CD4-positive, alpha-beta T cell (primary cell): ENCODE results near the gene CACNA1B. TPM values are rescaled to one million over a fixed set of nuclear protein-coding genes. Genes with fewer than 3 reads are reported as not detected.
"Not testable (repeated sequence)": the region's sequence is repeated elsewhere in the genome, so short reads cannot be mapped to it uniquely, and the experiment has no call there.

Source experiments
- ATAC-seq: fragments of 200-7000 bp; cut with Tn5 transposase; one replicate; pipeline ENCODE4 v1.10.0; 2022; ENCODE audit warnings: mild to moderate bottlenecking; ENCODE audit not compliant: poor library complexity
- CTCF ChIA-PET: fragments of 350-600 bp; sonication (Branson Sonifier 250); formaldehyde crosslinking; loops from one replicate; lab custom pipeline; 2021; ENCODE audit warnings: antibody characterized with exemption, inconsistent platforms; lab: Charles Lee
- POLR2A ChIA-PET: fragments of 350-600 bp; sonication (Branson Sonifier 250); formaldehyde crosslinking; loops from one replicate; lab custom pipeline; 2021; ENCODE audit warnings: antibody characterized with exemption, inconsistent platforms; lab: Charles Lee
- DNase-seq, 14 experiments: peaks; one replicate each; pipeline ENCODE4 v3.0.0-alpha.2; 2013 to 2020; ENCODE audit warnings: mixed read lengths in 2 of 14
- H3K27ac ChIP-seq, 2 donors: one replicate each; pipeline versions ENCODE4 v1.5.1 to v1.7.0; 2013; ENCODE audit warnings: low read length in 2 of 2, low read depth in 1 of 2, mild to moderate bottlenecking in 1 of 2
- H3K27me3 ChIP-seq, 2 experiments: 1 replicate in 1 of 2; 2 replicates in 1 of 2; pipeline versions ENCODE4 v1.6.1 to v1.7.0; 2013; ENCODE audit warnings: low read length in 2 of 2, control low read depth in 1 of 2, mild to moderate bottlenecking in 1 of 2, moderate library complexity in 1 of 2; ENCODE audit not compliant: insufficient read depth in 2 of 2, control insufficient read depth in 1 of 2
- H3K36me3 ChIP-seq: one replicate; pipeline ENCODE4 v1.6.1; 2013; ENCODE audit warnings: low read length, control low read depth; ENCODE audit not compliant: insufficient read depth
- H3K4me1 ChIP-seq: one replicate; pipeline ENCODE4 v1.6.1; 2013; ENCODE audit warnings: low read length, control low read depth; ENCODE audit not compliant: insufficient read depth
- H3K4me3 ChIP-seq: one replicate; pipeline ENCODE4 v1.5.1; 2013; ENCODE audit warnings: mild to moderate bottlenecking, low read length, moderate library complexity
- H3K9me3 ChIP-seq, 2 experiments: 1 replicate in 1 of 2; 2 replicates in 1 of 2; pipeline versions ENCODE4 v1.6.1 to v1.7.0; 2013; ENCODE audit warnings: low read length in 2 of 2, mild to moderate bottlenecking in 2 of 2, control low read depth in 1 of 2, moderate library complexity in 1 of 2; ENCODE audit not compliant: control insufficient read depth in 1 of 2, insufficient read depth in 1 of 2
- H3K27ac Mint-ChIP-seq: one replicate; pipeline ENCODE4 v1.8.0; 2020; ENCODE audit warnings: mixed read lengths
- H3K27me3 Mint-ChIP-seq: one replicate; pipeline ENCODE4 v1.8.0; 2021; ENCODE audit warnings: mixed read lengths
- H3K36me3 Mint-ChIP-seq: one replicate; pipeline ENCODE4 v1.8.0; 2021; ENCODE audit warnings: low read depth, mixed read lengths
- H3K4me1 Mint-ChIP-seq: one replicate; pipeline ENCODE4 v1.8.0; 2021; ENCODE audit warnings: low read depth, mixed read lengths
- H3K4me3 Mint-ChIP-seq: one replicate; pipeline ENCODE4 v1.8.0; 2020; ENCODE audit warnings: mild to moderate bottlenecking, mixed read lengths
- H3K9me3 Mint-ChIP-seq: one replicate; pipeline ENCODE4 v1.8.0; 2020; ENCODE audit warnings: mixed read lengths
- CTCF ChIP-seq: fragments of 200-600 bp; IDR thresholded peaks from one replicate; pipeline ENCODE4 v1.8.0; 2022; ENCODE audit warnings: antibody characterized with exemption, mild to moderate bottlenecking
- intact Hi-C, 2 experiments: fragments of 100-400 bp; cut with DNase I in 1 of 2; cut with micrococcal nuclease in 1 of 2; formaldehyde crosslinking; loops; one replicate each; pipeline versions ENCODE4 v1.15.1 to v1.9.0; 2023 to 2025; cut with DNase I, micrococcal nuclease
- polyA plus RNA-seq, 2 donors: library from polyadenylated mRNA; unstranded; fragments of 120-200 nt; gene quantifications; one replicate each; pipeline ENCODE4 v1.2.1, GENCODE V29; 2013
- total RNA-seq, 174 experiments: library from RNA in 2 of 174; stranded (reverse) in 2 of 174; gene quantifications; one replicate each; pipeline ENCODE4 v1.2.3 and lab custom pipeline; 2021 to 2026

Gene CACNA1B
- total RNA-seq: not detected
- polyA plus RNA-seq (2013, experiment 1 of 2): 0.05 TPM
- polyA plus RNA-seq (2013, experiment 2 of 2): 0.05 TPM
- total RNA-seq (lab: John Stamatoyannopoulos, UW): 0 to 0.61 (median 0.07) reads per million in 172 experiments

GRCh38 chr9:137877506-137878122 is at the start of gene CACNA1B:
Gene CACNA1B (plus strand): TSS chr9:137877782. CDS start chr9:137877934, 152 bp downstream.
- H3K27ac ChIP-seq, ATAC-seq, CTCF ChIA-PET, H3K36me3 ChIP-seq, H3K4me1 ChIP-seq, H3K9me3 Mint-ChIP-seq, H3K4me3 Mint-ChIP-seq, POLR2A ChIA-PET, H3K27ac Mint-ChIP-seq, DNase-seq, intact Hi-C loops, H3K4me3 ChIP-seq, H3K36me3 Mint-ChIP-seq, H3K4me1 Mint-ChIP-seq: not testable (repeated sequence)
- Histone ChIP-seq H3K27me3 (peaks cover 21 to 34% of the 10 kb centered on the region in 2 experiments), H3K9me3 (peaks cover 0 to 33% of the 10 kb centered on the region in 2 experiments)
- H3K27me3 Mint-ChIP-seq: peaks cover 50% of the 10 kb centered on the region

- CTCF ChIA-PET: no interaction called here
- H3K27ac Mint-ChIP-seq: no peak overlapping the region
These were observed 49.6 kb upstream of the CACNA1B start for GRCh38 chr9:137827908-137828526.

GRCh38 chr9:137828527-137829259 is 48.9 kb upstream of the CACNA1B start:
- H3K4me1 ChIP-seq: no peaks in the 10 kb centered on the region
- no peak overlapping the region for H3K4me3 ChIP-seq
- TF ChIP-seq CTCF: no peak
- H3K27ac Mint-ChIP-seq: no peak overlapping the region
- no peaks in the 10 kb centered on the region for H3K9me3 Mint-ChIP-seq
- intact Hi-C loops: no loop called here
- no peaks in the 10 kb centered on the region for H3K27me3 Mint-ChIP-seq
- ChIA-PET POLR2A (no interaction called here), CTCF (no interaction called here)
- DNase-seq (peak in 4 of 14 experiments; percentile 9 to 23 (median 14)), ATAC-seq (no peak)
- H3K36me3 Mint-ChIP-seq: peaks cover 66% of the 10 kb centered on the region
- peaks cover 4% of the 10 kb centered on the region for H3K4me1 Mint-ChIP-seq
- H3K27me3 ChIP-seq: no peaks in the 10 kb centered on the region
- H3K27ac ChIP-seq: no peak overlapping the region
- no peak overlapping the region for H3K4me3 Mint-ChIP-seq
- H3K9me3 ChIP-seq: peaks cover 0 to 5% of the 10 kb centered on the region in 2 experiments
- H3K36me3 ChIP-seq: peaks cover 64% of the 10 kb centered on the region

More at GRCh38 chr9:137827908-137828526, 49.6 kb upstream of the CACNA1B start:
- DNase-seq (no peak), ATAC-seq (no peak)
- intact Hi-C loops: no loop called here
- no peak overlapping the region for H3K4me3 Mint-ChIP-seq
- Histone ChIP-seq H3K27ac (no peak overlapping the region), H3K9me3 (peaks cover 0 to 5% of the 10 kb centered on the region in 2 experiments), H3K4me1 (no peaks in the 10 kb centered on the region), H3K4me3 (no peak overlapping the region), H3K27me3 (no peaks in the 10 kb centered on the region), H3K36me3 (peaks cover 59% of the 10 kb centered on the region)
- no peaks in the 10 kb centered on the region for H3K9me3 Mint-ChIP-seq
- POLR2A ChIA-PET: no interaction called here
- no peaks in the 10 kb centered on the region for H3K27me3 Mint-ChIP-seq
- no peak for TF ChIP-seq CTCF
- H3K36me3 Mint-ChIP-seq: peaks cover 65% of the 10 kb centered on the region
- H3K4me1 Mint-ChIP-seq: peaks cover 4% of the 10 kb centered on the region
